ENCODE results near the gene DISC1. TPM values are rescaled to one million over a fixed set of nuclear protein-coding genes. Genes with fewer than 3 reads are reported as not detected.
"Not testable (repeated sequence)": the region's sequence is repeated elsewhere in the genome, so short reads cannot be mapped to it uniquely, and the experiment has no call there.

Gene DISC1
- polyA plus RNA-seq, 3 donors = 5.5 to 14.7 (median 5.8) TPM

DNA sequence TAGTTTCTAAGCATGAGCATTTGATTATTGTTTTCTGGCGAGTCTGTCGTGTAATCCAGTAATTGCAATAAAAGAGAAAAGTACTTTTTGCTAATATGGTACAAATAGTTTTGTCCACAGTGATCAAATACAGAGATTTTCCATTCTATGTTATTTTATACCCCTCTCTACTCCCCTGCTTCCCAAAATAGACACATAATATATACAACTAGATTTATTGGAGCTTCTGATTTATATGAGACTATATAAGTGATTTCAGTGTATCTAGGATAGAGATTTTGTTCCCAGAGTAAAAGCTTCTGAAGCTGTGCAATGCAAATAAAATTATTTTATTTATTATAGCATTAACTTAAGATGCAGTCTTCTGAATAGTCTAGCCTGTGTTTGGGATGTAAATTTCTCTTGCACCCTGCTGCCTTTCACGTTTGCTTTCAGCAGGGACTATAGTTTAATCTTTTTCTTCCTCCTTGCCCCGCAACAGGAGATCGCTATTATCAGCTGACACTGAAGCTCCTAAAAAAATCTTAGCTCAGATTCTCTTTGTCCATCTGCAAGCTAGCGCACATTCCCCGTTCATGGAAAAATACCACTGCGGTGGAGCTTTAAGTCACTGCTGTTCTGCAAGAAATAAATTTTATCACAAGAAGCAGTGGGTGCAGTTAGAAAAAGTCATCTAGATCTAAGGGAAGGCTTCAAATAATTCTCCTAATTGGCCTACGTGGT, 273.3 kb downstream of the DISC1 start:
- intact Hi-C loops (cut with micrococcal nuclease) = no loop called here
- no peak overlapping the region for H3K27ac ChIP-seq (ENCODE audit: low read depth in 1 of 2, low read length in 2 of 2)
- Mint-ChIP-seq H3K4me3 (no peak overlapping the region), H3K9me3 (peaks cover 0 to 10% (median 4%) of the 10 kb centered on the region in 7 donors), H3K36me3 (peaks cover 27 to 28% of the 10 kb centered on the region in 2 donors), H3K27ac (no peak overlapping the region), H3K27me3 (ENCODE audit: low read depth in 3 of 3) (no peaks in the 10 kb centered on the region), H3K4me1 (peaks cover 12% of the 10 kb centered on the region)
- 98% methylated on average over 4 of the region's 9 CpGs for WGBS (ENCODE audit: insufficient coverage)
- peaks cover 0 to 4% of the 10 kb centered on the region in 2 donors for H3K4me1 ChIP-seq (ENCODE audit: control insufficient read depth in 1 of 2, insufficient read depth in 2 of 2, low read length in 2 of 2)
- DNase-seq = no peak
- H3K79me2 ChIP-seq (ENCODE audit: insufficient read depth, low read length) = no peaks in the 10 kb centered on the region
- H3K9me3 ChIP-seq (replicated peaks in 1 of 2; ENCODE audit: control insufficient read depth in 1 of 2, insufficient read depth in 1 of 2, low read length in 2 of 2) = peaks cover 0 to 2% of the 10 kb centered on the region in 2 donors
- no peak overlapping the region for H3K4me3 ChIP-seq (replicated peaks in 1 of 3; ENCODE audit: low read depth in 2 of 3, low read length in 3 of 3)
- H2AFZ ChIP-seq (ENCODE audit: insufficient read depth, low read depth, low read length, poor library complexity, severe bottlenecking) = no peak overlapping the region
- TF ChIP-seq CTCF (IDR thresholded peaks at IDR 0.05) = no peak
- H4K20me1 ChIP-seq (ENCODE audit: insufficient read depth, low read length) = peaks cover 19% of the 10 kb centered on the region
- H3K9ac ChIP-seq (ENCODE audit: insufficient read depth, low read length, poor library complexity, severe bottlenecking) = no peak overlapping the region
- H3K36me3 ChIP-seq (replicated peaks in 1 of 2; ENCODE audit: control insufficient read depth in 1 of 2, insufficient read depth in 2 of 2, low read length in 2 of 2) = peaks cover 0 to 11% of the 10 kb centered on the region in 2 donors
- no peak overlapping the region for H3K4me2 ChIP-seq (replicated peaks; ENCODE audit: extremely low read depth, low read length, poor library complexity, severe bottlenecking)
- no peaks in the 10 kb centered on the region for H3K27me3 ChIP-seq (ENCODE audit: control insufficient read depth in 2 of 2, insufficient read depth in 2 of 2, low read length in 2 of 2)

- intact Hi-C loops (cut with micrococcal nuclease) = no loop called here
- H4K20me1 ChIP-seq (ENCODE audit: insufficient read depth, low read length) = peaks cover 14% of the 10 kb centered on the region
- peaks cover 0 to 2% of the 10 kb centered on the region in 2 donors for H3K9me3 ChIP-seq (replicated peaks in 1 of 2; ENCODE audit: control insufficient read depth in 1 of 2, insufficient read depth in 1 of 2, low read length in 2 of 2)
- H3K27me3 ChIP-seq (ENCODE audit: control insufficient read depth in 2 of 2, insufficient read depth in 2 of 2, low read length in 2 of 2) = no peaks in the 10 kb centered on the region
- WGBS (ENCODE audit: insufficient coverage) = 100% methylated on average over 4 of the region's 4 CpGs
- TF ChIP-seq CTCF (IDR thresholded peaks at IDR 0.05) = no peak
- H3K9ac ChIP-seq (ENCODE audit: insufficient read depth, low read length, poor library complexity, severe bottlenecking) = no peak overlapping the region
- H3K27ac Mint-ChIP-seq = peak overlapping the region in 4 of 7 donors; percentile 31 to 61 (median 52)
- H3K4me3 ChIP-seq (replicated peaks in 1 of 3; ENCODE audit: low read depth in 2 of 3, low read length in 3 of 3) = no peak overlapping the region
- H2AFZ ChIP-seq (ENCODE audit: insufficient read depth, low read depth, low read length, poor library complexity, severe bottlenecking) = no peak overlapping the region
- peaks cover 0 to 11% (median 6%) of the 10 kb centered on the region in 7 donors for H3K9me3 Mint-ChIP-seq
- no peak overlapping the region for H3K4me2 ChIP-seq (replicated peaks; ENCODE audit: extremely low read depth, low read length, poor library complexity, severe bottlenecking)
- H3K36me3 Mint-ChIP-seq = peaks cover 16 to 31% of the 10 kb centered on the region in 2 donors
- peaks cover 14% of the 10 kb centered on the region for H3K4me1 Mint-ChIP-seq
- H3K79me2 ChIP-seq (ENCODE audit: insufficient read depth, low read length) = no peaks in the 10 kb centered on the region
- H3K27ac ChIP-seq (ENCODE audit: low read depth in 1 of 2, low read length in 2 of 2) = no peak overlapping the region
- peaks cover 0 to under 1% of the 10 kb centered on the region in 2 donors for H3K36me3 ChIP-seq (replicated peaks in 1 of 2; ENCODE audit: control insufficient read depth in 1 of 2, insufficient read depth in 2 of 2, low read length in 2 of 2)
- no peak for DNase-seq
- no peak overlapping the region for H3K4me3 Mint-ChIP-seq
- H3K27me3 Mint-ChIP-seq (ENCODE audit: low read depth in 3 of 3) = no peaks in the 10 kb centered on the region
- peaks cover 0 to 4% of the 10 kb centered on the region in 2 donors for H3K4me1 ChIP-seq (ENCODE audit: control insufficient read depth in 1 of 2, insufficient read depth in 2 of 2, low read length in 2 of 2)
These were observed 277.0 kb downstream of the DISC1 start for GRCh38 chr1:231903586-231904081.

DNA sequence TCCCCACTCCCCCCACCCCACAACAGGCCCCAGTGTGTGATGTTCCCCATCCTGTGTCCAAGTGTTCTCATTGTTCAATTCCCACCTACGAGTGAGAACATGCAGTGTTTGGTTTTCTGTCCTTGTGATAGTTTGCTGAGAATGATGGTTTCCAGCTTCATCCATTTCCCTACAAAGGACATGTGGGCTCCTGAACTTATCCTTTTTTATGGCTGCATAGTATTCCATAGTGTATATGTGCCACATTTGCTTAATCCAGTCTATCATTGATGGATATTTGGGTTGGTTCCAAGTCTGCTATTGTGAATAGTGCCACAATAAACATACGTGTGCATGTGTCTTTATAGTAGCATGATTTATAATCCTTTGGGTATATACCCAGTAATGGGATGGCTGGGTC, 280.7 kb downstream of the DISC1 start:
- DNase-seq; H3K27me3 ChIP-seq (ENCODE audit: control insufficient read depth in 2 of 2, insufficient read depth in 2 of 2, low read length in 2 of 2); H3K9me3 ChIP-seq (replicated peaks in 1 of 2; ENCODE audit: control insufficient read depth in 1 of 2, insufficient read depth in 1 of 2, low read length in 2 of 2); H3K27ac ChIP-seq (ENCODE audit: low read depth in 1 of 2, low read length in 2 of 2); H3K4me3 ChIP-seq (replicated peaks in 1 of 3; ENCODE audit: low read depth in 2 of 3, low read length in 3 of 3); H3K9ac ChIP-seq (ENCODE audit: insufficient read depth, low read length, poor library complexity, severe bottlenecking); H3K27ac Mint-ChIP-seq; H3K79me2 ChIP-seq (ENCODE audit: insufficient read depth, low read length); H3K4me2 ChIP-seq (replicated peaks; ENCODE audit: extremely low read depth, low read length, poor library complexity, severe bottlenecking); H3K27me3 Mint-ChIP-seq (ENCODE audit: low read depth in 3 of 3); H3K36me3 ChIP-seq (replicated peaks in 1 of 2; ENCODE audit: control insufficient read depth in 1 of 2, insufficient read depth in 2 of 2, low read length in 2 of 2); intact Hi-C loops (cut with micrococcal nuclease); H3K4me1 ChIP-seq (ENCODE audit: control insufficient read depth in 1 of 2, insufficient read depth in 2 of 2, low read length in 2 of 2); H2AFZ ChIP-seq (ENCODE audit: insufficient read depth, low read depth, low read length, poor library complexity, severe bottlenecking); H3K4me3 Mint-ChIP-seq: not testable (repeated sequence)
- Mint-ChIP-seq H3K4me1 (peaks cover 19% of the 10 kb centered on the region), H3K9me3 (peaks cover 0 to 11% (median 4%) of the 10 kb centered on the region in 7 donors), H3K36me3 (peaks cover 11 to 28% of the 10 kb centered on the region in 2 donors)
- peaks cover 20% of the 10 kb centered on the region for H4K20me1 ChIP-seq (ENCODE audit: insufficient read depth, low read length)
- no CpG with 5 or more reads among the region's 2 CpGs for WGBS (ENCODE audit: insufficient coverage)

Measured in CD14-positive monocyte (primary cell).